Activated CD8-positive, alpha-beta memory T cell treated with anti-CD3 and anti-CD28 coated beads, Interleukin-2, amount 50 U/mL, for 48 hours (primary cell): ENCODE results near the gene CAV2.

ENCODE experiments used
- DNase-seq: peaks from one replicate; pipeline ENCODE4 v3.0.0-alpha.2; 2020

The CAV2 gene

GRCh38 chr7:116549370-116549769 lies 49.8 kb downstream of the CAV2 start:
- no peak for DNase-seq

DNA sequence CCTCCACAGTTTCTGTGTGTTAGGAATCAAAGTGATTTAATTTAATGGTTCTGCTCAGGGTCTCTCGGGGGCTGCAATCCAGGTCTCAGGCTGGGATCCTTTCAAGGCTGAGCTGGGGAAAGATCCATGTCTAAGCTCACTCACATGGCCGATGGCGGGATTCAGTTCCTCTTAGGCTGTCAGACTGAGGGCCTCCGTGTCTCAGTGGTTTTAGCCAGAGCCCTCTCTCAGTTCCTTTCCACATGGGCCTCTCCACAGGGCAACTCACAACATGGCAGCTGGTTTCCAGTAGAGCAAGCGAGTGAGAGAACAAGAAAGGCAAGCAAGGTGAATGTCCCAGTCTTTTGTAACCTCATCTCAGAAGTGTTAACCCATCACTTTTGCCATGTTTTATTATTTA lies 52.2 kb downstream of the CAV2 start:
- no peak for DNase-seq

DNA sequence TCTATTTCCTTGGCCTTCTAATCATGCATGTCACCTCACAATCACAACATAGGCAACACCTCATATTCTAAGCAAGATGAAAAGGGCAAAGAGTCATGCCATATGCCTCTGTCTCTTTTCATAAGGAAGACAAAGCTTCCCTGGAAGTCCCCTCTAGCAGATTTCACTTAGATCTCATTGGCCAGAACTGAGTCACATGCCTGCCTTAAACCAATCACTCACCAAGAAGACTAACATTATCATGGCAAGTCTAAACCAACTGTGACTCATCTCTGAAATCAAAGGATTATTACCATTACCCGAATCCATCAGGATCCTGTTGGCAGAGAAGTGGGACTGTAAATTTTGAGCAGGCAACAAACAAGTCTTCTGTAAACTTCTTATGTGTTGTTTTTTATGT lies 53.1 kb downstream of the CAV2 start:
- DNase-seq: no peak

- DNase-seq: no peak
Observed at GRCh38 chr7:116553168-116553964, 53.8 kb downstream of the CAV2 start.

GRCh38 chr7:116554436-116554835 lies 54.9 kb downstream of the CAV2 start:
- DNase-seq: no peak

DNA sequence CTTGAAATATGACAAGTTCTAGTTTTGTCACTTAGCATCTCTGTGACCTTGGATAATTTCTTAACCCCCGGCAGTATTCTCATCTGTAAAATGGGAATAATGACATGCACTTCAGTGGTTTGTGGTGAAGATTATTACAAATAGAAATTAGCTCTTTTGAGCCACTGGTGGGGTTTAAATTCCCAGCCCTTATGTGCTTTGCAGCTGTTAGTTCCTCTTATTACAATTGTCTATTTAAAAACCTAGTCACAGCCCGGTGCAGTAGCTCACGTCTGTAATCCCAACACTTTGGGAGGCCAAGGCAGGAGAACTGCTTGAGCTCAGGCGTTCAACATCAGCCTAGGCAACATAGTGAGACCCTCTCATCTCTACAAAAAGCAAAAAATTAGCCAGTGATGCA lies 55.4 kb downstream of the CAV2 start:
- no peak for DNase-seq

- no peak for DNase-seq
Observed at GRCh38 chr7:116557066-116557585, 57.6 kb downstream of the CAV2 start.

DNA sequence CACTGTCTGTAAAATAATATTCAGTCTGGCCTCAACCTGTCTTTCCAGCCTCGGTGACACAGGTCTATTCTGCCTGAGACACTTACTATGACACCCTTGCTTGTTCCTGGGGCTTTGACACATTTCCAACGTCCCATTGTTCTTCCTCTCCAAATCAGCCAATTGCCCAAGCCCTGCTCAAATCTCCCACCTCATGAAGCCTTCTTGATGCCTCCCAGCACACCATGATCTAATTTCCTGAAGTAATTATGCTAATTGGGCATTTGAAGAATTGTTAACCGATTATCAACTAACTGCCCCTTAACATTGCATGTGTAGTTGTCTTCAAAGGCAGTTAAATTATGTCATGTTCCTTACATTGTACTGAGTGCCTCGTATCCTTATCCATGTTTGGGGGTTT lies 58.4 kb downstream of the CAV2 start:
- no peak for DNase-seq
